AG10803 (cell line): ENCODE data around the gene ABI3BP.

Experiments
- DNase-seq: peaks from one replicate; pipeline ENCODE4 v3.0.0; 2010; ENCODE audit warnings: low read depth
- H3K4me3 ChIP-seq: 2 replicates; pipeline ENCODE4 v1.5.1; 2011; ENCODE audit warnings: mild to moderate bottlenecking, low read length, control low read depth
- CTCF ChIP-seq: conservative IDR thresholded peaks from 2 replicates; pipeline ENCODE4 v1.5.1; 2011; ENCODE audit warnings: mild to moderate bottlenecking, low read length, control low read depth, inconsistent platforms

The ABI3BP gene

DNA sequence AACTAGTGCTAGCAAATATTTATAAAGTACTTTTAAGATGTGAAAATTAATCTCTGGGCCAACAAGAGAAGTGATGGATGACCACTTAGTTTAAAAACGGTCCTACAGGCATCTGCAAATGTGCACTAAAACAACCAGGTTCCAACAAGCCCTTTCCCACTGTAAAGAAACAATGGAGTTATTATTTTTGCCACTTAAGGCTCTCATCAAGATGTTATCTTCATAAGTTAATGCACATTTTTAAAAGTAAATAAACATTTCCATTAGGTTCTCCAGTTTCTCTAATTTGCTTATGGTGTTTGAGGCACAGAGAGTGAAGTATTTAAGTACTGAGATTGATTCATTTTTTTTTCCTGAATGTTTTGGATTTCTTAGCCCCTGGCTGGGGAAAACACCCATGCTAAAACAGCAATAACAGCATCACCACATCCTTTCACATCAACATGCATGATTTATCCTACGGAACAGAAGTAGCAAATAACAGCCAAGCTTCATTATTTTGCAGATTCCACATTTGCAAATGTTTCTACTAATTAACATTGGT, 20.8 kb downstream of the ABI3BP start:
- no peak for DNase-seq
- TF ChIP-seq CTCF: no peak
- no peak overlapping the region for H3K4me3 ChIP-seq

DNA sequence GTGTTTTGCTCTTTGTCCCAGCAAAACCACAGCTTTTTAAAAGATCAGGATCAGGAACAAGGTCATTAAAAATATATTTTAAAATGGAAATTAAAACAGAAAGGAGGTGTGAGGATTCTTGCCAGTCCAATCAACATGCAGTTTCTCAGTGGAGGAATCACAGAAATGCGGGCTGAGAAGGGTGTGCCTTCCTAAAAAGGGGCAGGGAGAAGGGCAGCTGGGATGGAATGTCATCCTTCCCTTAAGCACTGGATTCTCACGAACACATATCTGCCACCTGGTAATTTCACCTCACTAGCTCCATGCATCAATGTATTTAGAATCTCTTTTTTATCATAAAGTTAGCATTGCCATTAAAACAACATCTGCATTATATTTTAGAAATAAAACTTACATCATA, 21.4 kb downstream of the ABI3BP start:
- no peak overlapping the region for H3K4me3 ChIP-seq
- peak; percentile 31 for DNase-seq
- TF ChIP-seq CTCF: no peak

GRCh38 chr3:100970477-100970990, 22.7 kb downstream of the ABI3BP start:
- no peak for TF ChIP-seq CTCF
- H3K4me3 ChIP-seq: no peak overlapping the region
- no peak for DNase-seq

- H3K4me3 ChIP-seq: no peak overlapping the region
- TF ChIP-seq CTCF: no peak
- DNase-seq: peak; percentile 63
Observed at GRCh38 chr3:100968932-100969906, 24.0 kb downstream of the ABI3BP start.

- TF ChIP-seq CTCF: no peak
- DNase-seq: peak; percentile 50
- no peak overlapping the region for H3K4me3 ChIP-seq
Observed at GRCh38 chr3:100966807-100967206, 26.4 kb downstream of the ABI3BP start.

DNA sequence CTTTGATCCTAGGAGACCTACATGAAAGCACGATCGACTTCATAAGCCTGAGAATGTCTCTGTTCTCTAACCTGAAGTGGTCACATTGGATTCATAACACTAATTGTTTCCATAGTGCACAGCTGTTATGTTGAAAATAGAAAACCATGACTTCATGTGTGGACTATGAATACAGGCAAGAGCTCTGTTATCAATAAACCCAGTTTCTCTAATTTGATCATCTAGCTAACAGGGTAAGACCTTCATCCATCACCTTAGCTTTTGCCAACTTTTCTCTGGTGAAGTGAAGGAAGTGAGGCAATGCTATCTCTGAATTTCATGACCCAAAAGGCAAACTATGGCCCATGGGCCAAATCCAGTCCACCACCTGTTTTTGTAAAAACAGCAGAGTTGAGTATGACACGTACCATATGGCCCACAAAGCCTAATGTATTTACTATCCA, 27.2 kb downstream of the ABI3BP start:
- no peak for TF ChIP-seq CTCF
- peak; percentile 70 for DNase-seq
- no peak overlapping the region for H3K4me3 ChIP-seq
